WI38 (cell line): ENCODE data around the gene SHROOM3.
"Not testable (repeated sequence)": the region's sequence is repeated elsewhere in the genome, so short reads cannot be mapped to it uniquely, and the experiment has no call there.

Experiments used
- H3K4me3 ChIP-seq: 2 replicates; pipeline ENCODE4 v1.5.1; 2011; ENCODE audit warnings: low read depth, mild to moderate bottlenecking, control low read depth, low read length
- CTCF ChIP-seq: IDR thresholded peaks from 2 replicates; pipeline ENCODE4 v1.5.1; 2012; ENCODE audit warnings: low read depth, mild to moderate bottlenecking, control low read depth, low read length

The SHROOM3 gene

GRCh38 chr4:76722838-76723237 is 287.8 kb downstream of the SHROOM3 start:
- TF ChIP-seq CTCF, result no peak
- H3K4me3 ChIP-seq, result no peak overlapping the region

GRCh38 chr4:76723373-76723772 is 288.3 kb downstream of the SHROOM3 start:
- no peak for TF ChIP-seq CTCF
- no peak overlapping the region for H3K4me3 ChIP-seq

- TF ChIP-seq CTCF, result no peak
- no peak overlapping the region for H3K4me3 ChIP-seq
Observed at GRCh38 chr4:76723924-76724323, 288.9 kb downstream of the SHROOM3 start.

- TF ChIP-seq CTCF, result no peak
- no peak overlapping the region for H3K4me3 ChIP-seq
Observed at GRCh38 chr4:76725039-76725438, 290.0 kb downstream of the SHROOM3 start.

GRCh38 chr4:76726176-76726575 is 291.1 kb downstream of the SHROOM3 start:
- TF ChIP-seq CTCF, result no peak
- H3K4me3 ChIP-seq, result no peak overlapping the region

GRCh38 chr4:76726631-76727030 is 291.6 kb downstream of the SHROOM3 start:
- TF ChIP-seq CTCF, result no peak
- no peak overlapping the region for H3K4me3 ChIP-seq

GRCh38 chr4:76727934-76728333 is 292.9 kb downstream of the SHROOM3 start:
- H3K4me3 ChIP-seq, result not testable (repeated sequence)

GRCh38 chr4:76729460-76729859 is 294.4 kb downstream of the SHROOM3 start:
- H3K4me3 ChIP-seq, result no peak overlapping the region
- TF ChIP-seq CTCF, result no peak
